Sciatic nerve (tissue), 2 donors: Measurements from ENCODE around the gene WWOX. TPM values are rescaled to one million over a fixed set of nuclear protein-coding genes. Genes with fewer than 3 reads are reported as not detected.

ENCODE experiments used
- ATAC-seq: fragments of 200-7000 bp; cut with Tn5 transposase; one replicate; pipeline ENCODE4 v1.9.1; 2020; ENCODE audit warnings: mild to moderate bottlenecking, moderate library complexity
- DNase-seq: peaks from one replicate; pipeline ENCODE4 v3.0.0-alpha.2; 2020; ENCODE audit warnings: low spot score
- intact Hi-C: fragments of 100-400 bp; cut with DNase I; formaldehyde crosslinking; loops from one replicate; pipeline ENCODE4 v1.14.2; 2022
- total RNA-seq: library from RNA; stranded (reverse); fragmentation: NEBNext Ultra II Directional; extraction: Animal tissue kit (Norgen Biotek cat#: 25700); gene quantifications from one replicate; pipeline ENCODE4 v1.2.1, GENCODE V29; 2021
- donor health status: DM: no; HTN: no; CAD: no.
- donor health status: DM: no; HTN: no; CAD: no.

The WWOX gene
- total RNA-seq, 1 donor from 2014 or later, result 30.7 TPM

- intact Hi-C loops, result no loop called here
- DNase-seq (no peak), ATAC-seq (no peak)
These were observed 1024.7 kb downstream of the WWOX start for GRCh38 chr16:79124016-79124756.

GRCh38 chr16:79127766-79128165 is 1028.3 kb downstream of the WWOX start:
- DNase-seq (no peak), ATAC-seq (no peak)
- intact Hi-C loops, result loop anchor here (5.0 kb wide), 1 partner anchor 70 kb away; no protein-coding TSS in a partner anchor

DNA sequence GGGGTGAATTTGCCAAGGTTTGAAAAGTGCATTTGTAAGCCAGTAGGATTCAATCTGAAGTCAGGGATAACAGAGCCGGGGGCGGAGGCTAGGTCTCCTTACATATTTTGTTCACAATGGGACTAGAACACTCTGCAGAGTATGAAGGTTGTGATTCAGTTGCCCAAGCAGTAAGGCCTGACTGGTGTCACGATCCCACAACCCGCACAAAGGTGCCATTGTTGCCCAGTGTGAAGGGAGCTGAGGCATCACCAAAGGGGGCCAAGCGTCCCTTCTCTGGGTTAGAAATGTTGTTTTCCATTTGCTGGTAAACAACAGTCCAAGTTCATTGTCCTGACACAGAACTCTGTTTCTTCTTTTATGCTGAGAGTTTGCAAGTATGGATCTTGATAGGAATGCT is 1029.3 kb downstream of the WWOX start:
- DNase-seq (no peak), ATAC-seq (peak; percentile 48)
- intact Hi-C loops, result loop anchor here (5.0 kb wide), 1 partner anchor 69 kb away; no protein-coding TSS in a partner anchor

DNA sequence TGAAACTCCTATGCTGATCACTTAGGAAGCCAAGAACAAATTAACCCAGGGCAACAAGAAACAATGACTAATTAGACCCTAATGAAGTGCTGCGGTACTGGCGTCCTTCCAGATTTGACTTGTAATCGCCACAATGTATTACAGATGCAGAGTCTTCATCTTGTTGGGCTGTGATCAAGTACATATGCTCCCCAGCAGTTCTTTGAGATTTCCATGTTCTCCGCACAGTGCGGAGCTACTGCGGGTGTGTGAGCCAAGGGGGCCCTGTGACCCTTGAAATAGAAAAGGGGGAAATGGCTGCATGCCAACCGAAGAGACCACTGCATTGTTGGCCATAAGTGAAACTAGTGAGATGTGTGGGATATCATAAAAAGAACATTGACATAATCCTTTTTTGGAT is 1031.2 kb downstream of the WWOX start:
- DNase-seq (no peak), ATAC-seq (no peak)
- intact Hi-C loops, result no loop called here

DNA sequence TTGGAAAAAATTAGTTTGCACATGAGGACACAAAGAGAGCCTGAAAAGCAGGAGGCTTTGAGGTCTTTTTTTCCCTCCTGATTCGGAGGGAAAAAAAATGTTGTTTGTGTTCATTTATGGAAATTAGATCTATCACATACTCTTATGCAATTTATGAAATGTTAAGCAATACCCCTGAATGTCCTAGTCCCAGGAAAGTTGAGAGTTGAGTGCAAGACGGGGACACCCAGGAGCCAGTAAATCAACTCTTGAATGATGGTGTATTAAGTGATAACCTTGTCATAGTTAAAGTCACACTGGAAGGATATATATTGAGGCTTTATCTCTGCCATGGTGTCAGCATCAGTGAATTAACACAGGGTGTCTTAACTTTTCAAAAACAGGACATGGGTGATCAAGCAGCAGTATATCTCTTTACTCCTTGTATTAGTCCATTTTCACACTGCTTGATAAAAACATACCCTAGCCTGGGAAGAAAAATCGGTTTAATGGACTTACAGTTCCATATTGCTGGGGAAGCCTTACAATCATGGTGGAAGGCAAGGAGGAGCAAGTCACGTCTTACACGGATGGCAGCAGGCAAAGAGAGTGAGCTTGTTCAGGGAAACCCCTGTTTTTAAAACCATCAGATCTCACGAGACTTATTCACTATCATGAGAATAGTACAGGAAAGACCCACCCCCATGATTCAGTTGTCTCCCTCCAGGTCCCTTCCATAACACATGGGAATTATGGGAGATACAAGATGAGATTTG is 1032.0 kb downstream of the WWOX start:
- ATAC-seq, result peak; percentile 47

DNA sequence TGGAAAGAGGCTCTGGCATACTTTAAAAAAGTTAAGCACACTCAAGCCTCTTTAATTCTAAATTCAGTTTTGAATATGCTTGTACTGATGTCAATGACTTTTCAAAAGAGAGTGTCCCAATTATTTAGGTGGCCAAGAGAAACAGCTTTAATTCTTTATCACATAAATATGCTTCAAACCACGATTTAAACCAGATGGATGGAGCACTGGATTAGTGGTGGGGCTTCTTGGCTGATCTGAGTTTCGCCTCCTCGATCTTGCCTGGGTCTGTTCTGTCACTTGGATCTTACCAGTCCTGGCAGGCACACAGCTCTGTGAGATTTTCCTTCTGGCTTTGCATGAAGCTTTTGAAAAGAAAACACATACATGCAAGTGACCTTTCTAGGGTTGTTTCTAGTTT is 1033.2 kb downstream of the WWOX start:
- intact Hi-C loops, result no loop called here
- no peak for DNase-seq
- ATAC-seq, result peak; percentile 63

More for the DNA sequence above, 1032.0 kb downstream of the WWOX start:
- intact Hi-C loops, result no loop called here
- no peak for DNase-seq

- DNase-seq (no peak), ATAC-seq (no peak)
- intact Hi-C loops, result no loop called here
These were observed 1034.8 kb downstream of the WWOX start for GRCh38 chr16:79134300-79134699.

- DNase-seq (no peak), ATAC-seq (no peak)
- intact Hi-C loops, result no loop called here
These were observed 1037.5 kb downstream of the WWOX start for GRCh38 chr16:79136955-79137354.

DNA sequence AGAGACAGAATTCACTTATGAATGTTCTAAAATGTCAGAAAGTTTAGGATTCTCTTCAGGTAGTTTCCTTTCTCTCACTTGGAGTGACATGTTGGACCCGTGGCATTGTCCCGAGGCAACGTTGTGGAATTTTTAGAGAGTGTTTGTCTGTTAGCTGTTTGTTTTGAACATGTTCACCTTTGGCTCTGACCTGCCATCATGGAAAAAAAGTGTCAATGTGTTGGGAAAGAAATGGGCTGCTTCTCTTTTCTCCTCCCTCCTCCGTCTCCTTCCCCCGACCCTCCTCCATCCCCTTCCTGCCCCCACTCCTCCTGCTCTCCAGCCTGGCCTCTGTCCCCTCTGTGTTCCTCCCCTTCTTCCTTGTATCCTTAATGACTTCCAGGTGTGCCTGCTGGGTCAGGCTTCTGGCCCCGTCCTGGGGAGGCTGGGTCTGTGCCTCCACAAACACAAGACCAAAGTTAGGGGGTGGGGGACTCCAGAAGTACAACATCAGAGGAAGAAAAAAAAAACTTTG is 1038.0 kb downstream of the WWOX start:
- peak; percentile 92 for ATAC-seq
- intact Hi-C loops, result no loop called here
- DNase-seq, result no peak

DNA sequence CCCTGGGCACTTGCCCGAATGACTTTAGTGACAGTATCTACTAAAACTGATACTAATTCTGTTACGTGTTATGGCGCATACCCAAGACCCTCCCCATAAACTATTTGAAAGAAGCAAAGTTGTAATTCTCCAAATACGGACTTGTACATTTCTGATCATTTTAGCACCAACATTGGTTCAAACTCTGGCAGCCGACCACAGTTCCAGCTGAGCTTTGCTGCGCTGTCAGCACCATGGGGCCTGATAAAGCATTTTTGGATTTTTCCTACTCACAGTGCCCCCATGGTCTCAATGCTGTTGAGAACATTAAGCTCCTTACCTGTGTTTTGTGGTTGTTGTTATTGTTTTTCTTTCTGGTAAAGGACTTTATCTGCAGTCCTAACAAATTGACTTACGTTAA is 1040.3 kb downstream of the WWOX start:
- intact Hi-C loops, result no loop called here
- ATAC-seq, result no peak
- no peak for DNase-seq

DNA sequence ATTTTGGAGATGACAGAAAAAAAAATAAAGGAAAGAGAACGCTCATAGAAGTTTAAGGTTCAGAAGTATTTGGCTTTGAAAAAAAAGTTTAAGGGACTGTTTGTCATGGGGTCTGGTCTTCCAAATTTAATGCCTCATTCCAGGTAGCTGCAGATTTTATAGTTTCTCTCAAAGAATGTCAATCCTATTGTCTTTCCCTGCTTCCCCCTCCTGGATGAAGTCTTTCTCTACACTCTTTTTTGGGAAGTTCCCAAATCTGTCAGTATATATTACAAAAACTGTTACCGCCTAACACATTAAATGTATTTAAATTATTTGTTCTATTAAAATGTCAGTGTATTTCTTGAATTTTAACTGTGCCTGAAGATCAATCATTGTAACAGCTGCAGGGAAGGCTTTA is 1043.6 kb downstream of the WWOX start:
- DNase-seq (no peak), ATAC-seq (no peak)
- intact Hi-C loops, result no loop called here

DNA sequence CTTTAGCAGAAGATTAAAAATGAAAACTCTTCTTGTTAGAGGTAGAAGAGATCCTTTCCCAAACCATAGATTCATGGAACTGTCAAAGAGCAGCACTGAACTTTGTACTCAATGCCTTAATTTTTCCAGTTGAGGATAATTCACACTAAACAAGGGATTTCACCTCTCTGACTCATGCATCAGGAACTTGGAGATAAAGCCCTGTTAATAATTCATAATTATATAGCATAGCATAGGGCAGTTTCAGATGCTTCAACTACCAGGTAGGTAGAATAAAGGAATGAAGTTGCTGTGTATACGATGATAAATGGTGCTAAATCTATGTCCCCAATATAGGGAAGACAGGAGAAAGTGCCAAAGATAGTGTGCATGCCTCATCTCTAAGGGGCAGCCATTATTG is 1050.7 kb downstream of the WWOX start:
- intact Hi-C loops, result no loop called here
- ATAC-seq (no peak), DNase-seq (no peak)

GRCh38 chr16:79150632-79151310 is 1051.3 kb downstream of the WWOX start:
- no peak for DNase-seq
- no peak for ATAC-seq
- intact Hi-C loops, result no loop called here

- ATAC-seq (no peak), DNase-seq (no peak)
- intact Hi-C loops, result no loop called here
These were observed 1054.6 kb downstream of the WWOX start for GRCh38 chr16:79154086-79154485.

- ATAC-seq (no peak), DNase-seq (no peak)
- intact Hi-C loops, result no loop called here
These were observed 1056.0 kb downstream of the WWOX start for GRCh38 chr16:79155471-79155870.

GRCh38 chr16:79155904-79156303 is 1056.5 kb downstream of the WWOX start:
- intact Hi-C loops, result no loop called here
- DNase-seq, result no peak
- no peak for ATAC-seq

- DNase-seq, result no peak
- ATAC-seq, result no peak
- intact Hi-C loops, result no loop called here
These were observed 1057.3 kb downstream of the WWOX start for GRCh38 chr16:79156761-79157160.

DNA sequence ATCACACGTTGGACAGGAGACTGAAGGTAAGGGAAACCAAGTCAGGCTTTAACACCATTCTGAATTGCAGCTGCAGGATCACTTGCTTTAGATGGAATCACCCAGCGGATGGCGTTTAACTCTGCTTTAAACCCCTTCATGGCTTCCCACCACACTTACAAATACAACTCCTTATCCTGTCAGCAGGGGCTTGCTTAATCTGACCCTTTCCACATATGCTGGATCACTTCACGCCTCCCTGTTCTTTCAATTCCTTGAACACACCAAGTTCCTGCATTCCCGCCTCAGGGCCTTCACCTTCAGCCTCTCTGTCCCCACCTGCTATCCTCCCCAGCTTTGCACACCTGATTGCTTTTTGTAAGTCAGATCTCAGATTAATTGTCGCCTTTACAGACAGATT is 1058.9 kb downstream of the WWOX start:
- intact Hi-C loops, result no loop called here
- ATAC-seq (no peak), DNase-seq (no peak)

- intact Hi-C loops, result no loop called here
- DNase-seq (no peak), ATAC-seq (no peak)
These were observed 1060.0 kb downstream of the WWOX start for GRCh38 chr16:79159261-79160049.
